Measurements from ENCODE around the gene KCTD5. TPM values are rescaled to one million over a fixed set of nuclear protein-coding genes. Genes with fewer than 3 reads are reported as not detected.
"Not testable (repeated sequence)": the region's sequence is repeated elsewhere in the genome, so short reads cannot be mapped to it uniquely, and the experiment has no call there.

The KCTD5 gene
- polyA plus RNA-seq, 1 donor (not counting 4 experiments of a cell fraction or from before 2014, with no cell fraction given) = 29.0 TPM

DNA sequence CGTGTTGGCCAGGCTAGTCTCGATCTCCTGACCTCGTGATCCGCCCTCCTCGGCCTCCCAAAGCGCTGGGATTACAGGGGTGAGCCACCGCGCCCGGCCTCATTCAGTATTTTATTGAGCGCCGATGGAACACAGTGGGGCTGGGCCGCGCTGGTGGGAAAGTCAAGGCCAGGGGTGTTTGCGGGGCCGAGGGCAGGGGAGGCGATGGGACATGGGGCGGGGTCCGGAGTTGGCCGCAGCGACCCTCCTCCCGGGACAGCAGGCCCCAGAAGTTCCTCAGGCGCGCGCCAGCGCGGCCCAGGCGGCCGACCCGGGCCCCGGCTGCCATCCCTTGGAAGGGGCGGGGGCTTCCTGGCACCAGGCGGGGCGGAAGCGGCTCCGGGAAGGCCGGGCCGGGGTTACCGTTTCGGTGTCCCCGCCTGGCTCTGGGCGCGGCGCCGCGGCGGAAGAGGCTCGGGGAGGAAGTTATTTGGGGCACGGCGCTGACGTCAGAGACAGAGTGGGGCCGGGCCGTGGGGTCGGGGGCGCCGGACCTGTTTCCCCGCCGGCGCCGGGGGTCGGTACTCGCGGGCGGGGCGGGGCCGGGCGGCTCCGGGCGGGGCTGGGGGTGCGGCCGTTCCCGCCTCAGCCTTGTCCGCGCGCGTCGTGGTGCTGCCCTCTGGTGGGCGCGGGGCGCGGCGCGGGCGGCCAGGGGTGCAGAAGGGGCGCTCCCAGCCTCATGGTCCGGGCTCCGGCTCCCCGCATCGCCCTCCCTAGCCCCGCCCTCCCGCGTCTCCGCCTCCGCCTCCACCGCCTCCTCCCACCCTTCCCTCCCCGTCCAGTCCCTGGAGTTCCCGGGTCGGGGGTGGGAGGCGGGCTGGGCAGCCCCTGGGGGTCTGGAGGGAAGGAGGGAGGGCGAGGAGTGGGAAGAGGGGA is 38.7 kb downstream of the KCTD5 start:
- peak overlapping the region; percentile 40 for H2AFZ ChIP-seq (ENCODE audit: control insufficient read depth, low read length)
- no peak overlapping the region for H3K27ac ChIP-seq (ENCODE audit: control insufficient read depth, insufficient read depth, low read length)
- no peaks in the 10 kb centered on the region for H4K20me1 ChIP-seq (ENCODE audit: control insufficient read depth, extremely low read depth, insufficient read depth, low read length)
- peaks cover 7% of the 10 kb centered on the region for H3K4me1 ChIP-seq (ENCODE audit: control insufficient read depth, extremely low read depth, insufficient read depth, low read length)
- H3K27me3 ChIP-seq (ENCODE audit: control insufficient read depth, extremely low read depth, insufficient read depth, low read length) = peaks cover 7% of the 10 kb centered on the region
- H3K9me1 ChIP-seq (ENCODE audit: control insufficient read depth, extremely low read depth, insufficient read depth, low read length) = no peaks in the 10 kb centered on the region
- DNase-seq (ENCODE audit: low read depth, low spot score) = peak; percentile 25
- dilution Hi-C loops (cut with MboI; ENCODE audit: extremely low pct_ligation_motif_present, low sequenced_read_pairs) = no loop called here
- H3K4me2 ChIP-seq (ENCODE audit: control insufficient read depth, extremely low read depth, insufficient read depth, low read depth, low read length) = peak overlapping the region; percentile 75
- no peaks in the 10 kb centered on the region for H3K9me3 ChIP-seq (ENCODE audit: control insufficient read depth, low read depth, low read length)
- TF ChIP-seq EZH2 (IDR thresholded peaks at IDR 0.05; ENCODE audit: low read length) = no peak
- TF ChIP-seq, protein P1, sequence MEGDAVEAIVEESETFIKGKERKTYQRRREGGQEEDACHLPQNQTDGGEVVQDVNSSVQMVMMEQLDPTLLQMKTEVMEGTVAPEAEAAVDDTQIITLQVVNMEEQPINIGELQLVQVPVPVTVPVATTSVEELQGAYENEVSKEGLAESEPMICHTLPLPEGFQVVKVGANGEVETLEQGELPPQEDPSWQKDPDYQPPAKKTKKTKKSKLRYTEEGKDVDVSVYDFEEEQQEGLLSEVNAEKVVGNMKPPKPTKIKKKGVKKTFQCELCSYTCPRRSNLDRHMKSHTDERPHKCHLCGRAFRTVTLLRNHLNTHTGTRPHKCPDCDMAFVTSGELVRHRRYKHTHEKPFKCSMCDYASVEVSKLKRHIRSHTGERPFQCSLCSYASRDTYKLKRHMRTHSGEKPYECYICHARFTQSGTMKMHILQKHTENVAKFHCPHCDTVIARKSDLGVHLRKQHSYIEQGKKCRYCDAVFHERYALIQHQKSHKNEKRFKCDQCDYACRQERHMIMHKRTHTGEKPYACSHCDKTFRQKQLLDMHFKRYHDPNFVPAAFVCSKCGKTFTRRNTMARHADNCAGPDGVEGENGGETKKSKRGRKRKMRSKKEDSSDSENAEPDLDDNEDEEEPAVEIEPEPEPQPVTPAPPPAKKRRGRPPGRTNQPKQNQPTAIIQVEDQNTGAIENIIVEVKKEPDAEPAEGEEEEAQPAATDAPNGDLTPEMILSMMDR (optimal IDR thresholded peaks at IDR 0.05 in 1 of 3, IDR thresholded peaks at IDR 0.05 in 1 of 3, conservative IDR thresholded peaks at IDR 0.05 in 1 of 3; ENCODE audit: extremely low read depth in 1 of 3, insufficient read depth in 2 of 3, low read length in 3 of 3) = peak in 2 of 3 experiments; percentile 65 to 76
- no peaks in the 10 kb centered on the region for H3K36me3 ChIP-seq (ENCODE audit: control insufficient read depth in 2 of 2, extremely low read depth in 1 of 2, insufficient read depth in 2 of 2, low read length in 2 of 2)
- H3K9ac ChIP-seq (ENCODE audit: control insufficient read depth, extremely low read depth, insufficient read depth, low read length) = peak overlapping the region; percentile 66
- peak overlapping the region; percentile 54 to 68 (median 54) for H3K4me3 ChIP-seq (ENCODE audit: control insufficient read depth in 2 of 3, extremely low read depth in 1 of 3, insufficient read depth in 2 of 3, low read depth in 1 of 3, low read length in 3 of 3)
- no peaks in the 10 kb centered on the region for H3K79me2 ChIP-seq (ENCODE audit: control insufficient read depth, insufficient read depth, low read length)
- no peak for FAIRE-seq

DNA sequence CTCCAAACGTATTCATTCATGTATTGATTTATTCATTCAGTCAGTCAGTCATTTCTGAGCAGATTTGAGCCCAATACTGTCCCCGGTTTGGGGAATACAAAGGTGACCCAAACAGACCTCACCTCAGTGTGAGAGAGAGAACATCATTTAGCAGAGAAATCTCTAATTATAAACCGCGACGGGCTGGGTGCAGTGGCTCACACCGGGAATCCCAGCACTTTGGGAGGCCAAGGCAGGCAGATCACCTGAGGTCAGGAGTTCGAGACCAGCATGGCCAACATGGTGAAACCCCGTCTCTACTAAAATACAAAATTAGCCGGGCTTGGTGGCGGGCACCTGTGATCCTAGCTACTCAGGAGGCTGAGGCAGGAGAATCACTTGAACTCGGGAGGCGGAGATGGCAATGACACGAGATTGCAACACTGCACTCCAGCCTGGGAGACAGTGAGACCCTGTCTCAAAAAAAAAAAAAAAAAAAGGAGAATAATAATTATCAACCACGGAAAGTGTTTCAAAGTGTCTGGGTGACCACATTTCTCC is 39.4 kb downstream of the KCTD5 start:
- peak overlapping the region; percentile 15 for H3K4me2 ChIP-seq (ENCODE audit: control insufficient read depth, extremely low read depth, insufficient read depth, low read depth, low read length)
- dilution Hi-C loops (cut with MboI; ENCODE audit: extremely low pct_ligation_motif_present, low sequenced_read_pairs); H3K36me3 ChIP-seq (ENCODE audit: control insufficient read depth in 2 of 2, extremely low read depth in 1 of 2, insufficient read depth in 2 of 2, low read length in 2 of 2); FAIRE-seq; H2AFZ ChIP-seq (ENCODE audit: control insufficient read depth, low read length); DNase-seq (ENCODE audit: low read depth, low spot score); H3K9me1 ChIP-seq (ENCODE audit: control insufficient read depth, extremely low read depth, insufficient read depth, low read length); H3K79me2 ChIP-seq (ENCODE audit: control insufficient read depth, insufficient read depth, low read length); H4K20me1 ChIP-seq (ENCODE audit: control insufficient read depth, extremely low read depth, insufficient read depth, low read length); H3K9me3 ChIP-seq (ENCODE audit: control insufficient read depth, low read depth, low read length); H3K4me1 ChIP-seq (ENCODE audit: control insufficient read depth, extremely low read depth, insufficient read depth, low read length); H3K27ac ChIP-seq (ENCODE audit: control insufficient read depth, insufficient read depth, low read length); H3K27me3 ChIP-seq (ENCODE audit: control insufficient read depth, extremely low read depth, insufficient read depth, low read length): not testable (repeated sequence)
- peak overlapping the region in 2 of 3 experiments; percentile 29 to 41 for H3K4me3 ChIP-seq (ENCODE audit: control insufficient read depth in 2 of 3, extremely low read depth in 1 of 3, insufficient read depth in 2 of 3, low read depth in 1 of 3, low read length in 3 of 3)
- H3K9ac ChIP-seq (ENCODE audit: control insufficient read depth, extremely low read depth, insufficient read depth, low read length) = peak overlapping the region; percentile 20

Measured in keratinocyte (primary cell).